Activated CD4-positive, alpha-beta T cell treated with anti-CD3 and anti-CD28 coated beads, Interleukin-2, amount 10 ng/mL, durations not matched to agents 7 days and 5 days (primary cell): Measurements from ENCODE around the gene PHIP. TPM values are rescaled to one million over a fixed set of nuclear protein-coding genes. Genes with fewer than 3 reads are reported as not detected.
"Not testable (repeated sequence)": the region's sequence is repeated elsewhere in the genome, so short reads cannot be mapped to it uniquely, and the experiment has no call there.

Source experiments
- CTCF ChIA-PET: fragments of 350-600 bp; sonication (Branson Sonifier 250); formaldehyde crosslinking; loops from one replicate; lab custom pipeline; 2021; ENCODE audit warnings: antibody characterized with exemption; lab: Charles Lee
- POLR2A ChIA-PET: fragments of 350-600 bp; sonication (Branson Sonifier 250); formaldehyde crosslinking; loops from one replicate; lab custom pipeline; 2021; ENCODE audit warnings: antibody characterized with exemption; lab: Charles Lee
- DNase-seq: peaks from one replicate; pipeline ENCODE4 v3.0.0-alpha.2; 2020
- H3K27ac Mint-ChIP-seq: one replicate; pipeline ENCODE4 v1.8.0; 2021; ENCODE audit warnings: mild to moderate bottlenecking, moderate library complexity, mixed read lengths
- H3K27me3 Mint-ChIP-seq: one replicate; pipeline ENCODE4 v1.8.0; 2021; ENCODE audit warnings: mixed read lengths
- H3K36me3 Mint-ChIP-seq: one replicate; pipeline ENCODE4 v1.8.0; 2021; ENCODE audit warnings: low read depth, mixed read lengths
- H3K4me1 Mint-ChIP-seq: one replicate; pipeline ENCODE4 v1.8.0; 2021; ENCODE audit warnings: mixed read lengths
- H3K4me3 Mint-ChIP-seq: one replicate; pipeline ENCODE4 v1.8.0; 2021; ENCODE audit warnings: mild to moderate bottlenecking, moderate library complexity, mixed read lengths
- H3K9me3 Mint-ChIP-seq: one replicate; pipeline ENCODE4 v1.8.0; 2021; ENCODE audit warnings: mixed read lengths
- total RNA-seq, 2 experiments: library from RNA; stranded (reverse); gene quantifications; one replicate each; pipeline ENCODE4 v1.2.3, GENCODE V29; 2021

Gene PHIP
- total RNA-seq, 2 experiments from 2014 or later = 31.6 to 33.9 TPM

GRCh38 chr6:78889901-78890300, 188.2 kb downstream of the PHIP start:
- H3K27me3 Mint-ChIP-seq, H3K27ac Mint-ChIP-seq, CTCF ChIA-PET, H3K9me3 Mint-ChIP-seq, POLR2A ChIA-PET, H3K4me3 Mint-ChIP-seq, H3K36me3 Mint-ChIP-seq, H3K4me1 Mint-ChIP-seq, DNase-seq: not testable (repeated sequence)

Other genes with a start within 250 kb of the PHIP start
- 1 to 10 TPM; 2.7 to 2.8 TPM for gene IRAK1BP1, start 210.7 kb downstream of the PHIP start, total RNA-seq
- 10 to 100 TPM; 59.4 to 60.1 TPM for gene HMGN3, start 156.4 kb upstream of the PHIP start, total RNA-seq